Heart left ventricle (tissue), 13 donors: Measurements from ENCODE around the gene PASK.

Source experiments
- CTCF ChIP-seq, 12 donors: fragments of 200-600 bp; sonication (generic) in 4 of 12; IDR thresholded peaks; one replicate each; pipeline versions ENCODE4 v1.5.0 to v1.8.0; 2018 to 2022; ENCODE audit warnings: antibody characterized with exemption in 12 of 12, mild to moderate bottlenecking in 5 of 12
- POLR2A ChIP-seq, 2 donors: fragments of 450-650 bp; IDR thresholded peaks; one replicate each; pipeline ENCODE4 v1.6.1; 2017; ENCODE audit warnings: antibody characterized with exemption in 2 of 2, mild to moderate bottlenecking in 2 of 2, moderate library complexity in 2 of 2
- donor health status: ischemic (EF 13 %, LVEDD 7.1; RV severe dilation, severe dysfunction).
- donor health status: DM: no; HTN: yes; CAD: no.
- donor health status: DM: no; HTN: no; CAD: no.
- donor health status: ischemic (EF 25% LVEDD 6.9; RV normal size, moderate dysfunction).
- donor health status: ischemic (EF 25% LVEDD 5.7; RV mildly dilated, moderate dysfunction).
- donor health status: ischemic (EF 35%, LVEDD 5.7; RV mildly dilated, moderate dysfunction).
- donor health status: nonischemic (EF 11% LVEDD 7.7; RV severe dilation, severe dysfunction).
- donor health status: DM: yes; HTN: yes; CAD: no.
- donor health status: PGD.
- donor health status: ischemic (EF 29% LVEDD 5.4; RV normal size, mild dysfunction).
- donor health status: nonischemic (EF 23%, LVEDD 6.1; RV moderate dilation, normal function).

DNA sequence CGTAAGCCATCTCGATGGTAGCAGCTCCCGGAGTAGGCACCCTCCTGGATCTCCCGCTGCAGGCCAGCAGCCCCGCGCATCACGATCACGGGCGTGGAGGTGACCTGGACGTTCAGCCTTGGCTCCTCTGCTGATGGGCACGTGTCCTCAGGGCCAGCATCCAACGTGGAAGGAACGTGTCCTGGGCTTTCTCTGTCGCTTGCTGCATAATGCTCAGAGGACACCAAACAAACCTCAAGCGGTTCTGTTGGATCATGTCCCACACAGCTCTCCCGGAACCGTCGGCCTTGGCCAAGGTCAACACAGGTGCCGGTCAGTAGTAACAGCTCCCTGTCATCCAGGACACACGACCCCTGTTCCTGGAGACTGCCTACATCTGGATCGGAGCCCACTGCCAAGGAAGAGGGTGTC is 23.1 kb downstream of the PASK start:
- TF ChIP-seq CTCF (IDR thresholded peaks at IDR 0.05), result no peak
- no peak for TF ChIP-seq POLR2A (IDR thresholded peaks at IDR 0.05)
